Measurements from ENCODE around the gene NRARP. TPM values are rescaled to one million over a fixed set of nuclear protein-coding genes. Genes with fewer than 3 reads are reported as not detected.
A peak's percentile ranks its signal among the peaks of the same experiment; 100 is the strongest.
"Not testable (repeated sequence)": the region's sequence is repeated elsewhere in the genome, so short reads cannot be mapped to it uniquely, and the experiment has no call there.

Gene NRARP
- total RNA-seq, 1 experiment from 2014 or later = 23.8 TPM

- H2AK5ac ChIP-seq (ENCODE audit: insufficient read length, low read length); H3K4ac ChIP-seq (ENCODE audit: low read depth, low read length); H2BK120ac ChIP-seq (ENCODE audit: low read depth, low read length, poor library complexity, severe bottlenecking); H3K27me3 Mint-ChIP-seq (ENCODE audit: low read depth); H2BK15ac ChIP-seq (ENCODE audit: low read depth, low read length); H3K4me3 Mint-ChIP-seq; H4K5ac ChIP-seq (ENCODE audit: insufficient read length, low read depth, low read length); H2BK20ac ChIP-seq (ENCODE audit: low read depth, low read length, poor library complexity, severe bottlenecking); H3K9me3 ChIP-seq (ENCODE audit: control insufficient read depth, low read depth, low read length); H3K18ac ChIP-seq (ENCODE audit: insufficient read length, low read depth, low read length); DNase-seq; H2BK12ac ChIP-seq (ENCODE audit: insufficient read length, low read depth, low read length); H4K20me1 ChIP-seq (ENCODE audit: control insufficient read depth, insufficient read depth, insufficient read length); H4K8ac ChIP-seq (replicated peaks; ENCODE audit: insufficient read length, low read depth, low read length); H3K4me2 ChIP-seq (ENCODE audit: insufficient read depth, insufficient read length, low read length); H3T11ph ChIP-seq (ENCODE audit: low read length); H3K27me3 ChIP-seq (ENCODE audit: insufficient read depth, low read length); H3K23me2 ChIP-seq (ENCODE audit: insufficient read length, low read depth, low read length, poor library complexity, severe bottlenecking); H2BK5ac ChIP-seq (ENCODE audit: insufficient read length, low read length); H3K23ac ChIP-seq (ENCODE audit: insufficient read length, low read depth, low read length); H3K4me1 ChIP-seq (ENCODE audit: insufficient read depth, low read length); H3K9me3 Mint-ChIP-seq; H3K79me1 ChIP-seq (ENCODE audit: insufficient read depth, low read depth, low read length, poor library complexity, severe bottlenecking); H3K27ac ChIP-seq (ENCODE audit: insufficient read length, low read depth, low read length); H3K56ac ChIP-seq (ENCODE audit: insufficient read length, low read depth, low read length); H4K91ac ChIP-seq (ENCODE audit: insufficient read length, low read depth, low read length); H3K9ac ChIP-seq (ENCODE audit: extremely low read depth, insufficient read length, low read length); H2AFZ ChIP-seq (ENCODE audit: low read length); H3K4me1 Mint-ChIP-seq; H3K27ac Mint-ChIP-seq; H3K79me2 ChIP-seq (ENCODE audit: insufficient read depth, low read length); H3K14ac ChIP-seq (ENCODE audit: insufficient read depth, low read length): not testable (repeated sequence)
- no CpG with 5 or more reads among the region's 15 CpGs for WGBS (ENCODE audit: extremely low coverage, insufficient read length, low lambda C conversion rate)
- peak; percentile 66 for TF ChIP-seq CTCF (conservative IDR thresholded peaks at IDR 0.05)
- H3K36me3 Mint-ChIP-seq (ENCODE audit: insufficient read depth in 1 of 3, low read depth in 3 of 3) = peaks cover 10 to 46% (median 36%) of the 10 kb centered on the region in 3 experiments; a peak in 6 of 7 replicates
These were observed 39.7 kb downstream of the NRARP start for GRCh38 chr9:137262173-137262908.
